ENCODE measurements around the gene MRPL55. TPM values are rescaled to one million over a fixed set of nuclear protein-coding genes. Genes with fewer than 3 reads are reported as not detected.

The MRPL55 gene
- total RNA-seq, 4 donors from 2014 or later: 64.7 to 123 (median 74.2) TPM

- Histone ChIP-seq H3K4me3 (no peak overlapping the region), H3K4me1 (peaks cover 78 to 81% of the 10 kb centered on the region in 2 donors), H3K27ac (peak overlapping the region; percentile 34 to 93 (median 46)), H3K36me3 (no peaks in the 10 kb centered on the region), H3K27me3 (no peaks in the 10 kb centered on the region), H3K9me3 (peaks cover 0 to 6% (median 0%) of the 10 kb centered on the region in 3 donors)
- TF ChIP-seq, protein P1, sequence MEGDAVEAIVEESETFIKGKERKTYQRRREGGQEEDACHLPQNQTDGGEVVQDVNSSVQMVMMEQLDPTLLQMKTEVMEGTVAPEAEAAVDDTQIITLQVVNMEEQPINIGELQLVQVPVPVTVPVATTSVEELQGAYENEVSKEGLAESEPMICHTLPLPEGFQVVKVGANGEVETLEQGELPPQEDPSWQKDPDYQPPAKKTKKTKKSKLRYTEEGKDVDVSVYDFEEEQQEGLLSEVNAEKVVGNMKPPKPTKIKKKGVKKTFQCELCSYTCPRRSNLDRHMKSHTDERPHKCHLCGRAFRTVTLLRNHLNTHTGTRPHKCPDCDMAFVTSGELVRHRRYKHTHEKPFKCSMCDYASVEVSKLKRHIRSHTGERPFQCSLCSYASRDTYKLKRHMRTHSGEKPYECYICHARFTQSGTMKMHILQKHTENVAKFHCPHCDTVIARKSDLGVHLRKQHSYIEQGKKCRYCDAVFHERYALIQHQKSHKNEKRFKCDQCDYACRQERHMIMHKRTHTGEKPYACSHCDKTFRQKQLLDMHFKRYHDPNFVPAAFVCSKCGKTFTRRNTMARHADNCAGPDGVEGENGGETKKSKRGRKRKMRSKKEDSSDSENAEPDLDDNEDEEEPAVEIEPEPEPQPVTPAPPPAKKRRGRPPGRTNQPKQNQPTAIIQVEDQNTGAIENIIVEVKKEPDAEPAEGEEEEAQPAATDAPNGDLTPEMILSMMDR (IDR thresholded peaks at IDR 0.05 in 4 of 5, conservative IDR thresholded peaks at IDR 0.05 in 1 of 5): no peak
- TF ChIP-seq POLR2A (IDR thresholded peaks at IDR 0.05): no peak
- ATAC-seq (no peak), DNase-seq (peak in 1 of 2 donors; percentile 31)
- in situ Hi-C loops (cut with MboI; ENCODE audit: low sequenced_read_pairs in 4 of 4): loop anchor here in 1 of 4 donors (25.0 kb wide), 1 partner anchor 327 kb away; no protein-coding TSS in a partner anchor
- intact Hi-C loops (cut with DNase I; ENCODE audit: low total_unique reads): loop anchor here (10.0 kb wide), 4 partner anchors 145 to 1535 kb away; partner anchors contain the start of genes COQ8A, TAF5L, URB2 and WNT9A
Observed at GRCh38 chr1:228089519-228090380, 19.3 kb downstream of the MRPL55 start.

DNA sequence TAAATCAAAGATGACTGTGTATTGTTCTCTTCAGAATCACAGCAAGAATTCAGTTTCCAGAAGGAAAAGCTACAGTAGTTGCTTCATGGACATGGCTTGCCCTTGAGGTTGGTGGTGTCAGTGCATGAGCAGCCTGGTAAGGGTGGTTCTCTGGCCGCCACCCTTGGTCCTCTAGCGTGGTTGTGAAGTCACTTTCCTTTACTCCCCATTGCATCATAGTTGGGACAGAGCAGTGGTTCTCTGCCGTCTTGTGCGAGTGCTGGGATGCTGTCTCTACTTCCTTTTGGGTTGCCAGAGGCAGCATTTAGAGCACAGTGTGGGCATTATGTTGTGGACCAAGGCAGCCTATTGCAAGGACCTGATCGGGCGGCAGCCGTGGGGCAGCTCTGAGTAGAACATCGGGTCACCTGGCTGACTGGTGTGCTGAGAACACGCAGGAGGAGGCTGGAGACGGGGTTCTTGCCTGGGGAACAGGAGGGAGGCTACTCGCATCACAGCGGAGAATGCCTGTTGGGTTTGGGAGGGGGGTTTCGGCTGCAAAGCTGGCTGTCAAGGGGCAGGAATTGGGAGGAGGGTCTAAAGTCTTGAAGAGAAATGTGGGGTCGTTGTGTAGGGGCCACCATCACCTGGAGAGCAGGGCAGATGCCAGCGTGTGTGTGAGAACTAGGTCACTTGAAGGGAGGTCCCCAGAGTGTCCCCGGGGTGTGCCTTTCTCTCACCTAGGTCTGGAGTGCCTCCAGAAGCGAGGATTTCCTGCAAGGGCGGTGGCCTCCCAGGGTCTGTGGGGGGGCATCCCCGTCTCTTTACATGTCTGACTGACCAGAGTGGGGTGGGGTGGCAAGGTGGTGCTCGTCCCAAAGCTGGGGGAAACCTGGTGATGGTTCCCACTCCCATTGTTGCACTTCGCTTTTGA is 20.3 kb downstream of the MRPL55 start:
- DNase-seq (peak in 1 of 2 donors; percentile 10), ATAC-seq (peak in 1 of 2 donors; percentile 11)
- Histone ChIP-seq H3K4me1 (peaks cover 87 to 89% of the 10 kb centered on the region in 2 donors), H3K27ac (peak overlapping the region in 3 of 4 donors; percentile 26 to 93 (median 43)), H3K36me3 (no peaks in the 10 kb centered on the region), H3K27me3 (no peaks in the 10 kb centered on the region), H3K9me3 (no peaks in the 10 kb centered on the region), H3K4me3 (no peak overlapping the region)
- intact Hi-C loops (cut with DNase I; ENCODE audit: low total_unique reads): loop anchor here (10.0 kb wide), 4 partner anchors 144 to 1536 kb away; partner anchors contain the start of genes COQ8A, TAF5L, URB2 and WNT9A
- TF ChIP-seq POLR2A (IDR thresholded peaks at IDR 0.05): no peak
- TF ChIP-seq, protein P1 (IDR thresholded peaks at IDR 0.05 in 4 of 5, conservative IDR thresholded peaks at IDR 0.05 in 1 of 5): no peak
- in situ Hi-C loops (cut with MboI; ENCODE audit: low sequenced_read_pairs in 4 of 4): loop anchor here in 1 of 4 donors (25.0 kb wide), 1 partner anchor 327 kb away; no protein-coding TSS in a partner anchor

DNA sequence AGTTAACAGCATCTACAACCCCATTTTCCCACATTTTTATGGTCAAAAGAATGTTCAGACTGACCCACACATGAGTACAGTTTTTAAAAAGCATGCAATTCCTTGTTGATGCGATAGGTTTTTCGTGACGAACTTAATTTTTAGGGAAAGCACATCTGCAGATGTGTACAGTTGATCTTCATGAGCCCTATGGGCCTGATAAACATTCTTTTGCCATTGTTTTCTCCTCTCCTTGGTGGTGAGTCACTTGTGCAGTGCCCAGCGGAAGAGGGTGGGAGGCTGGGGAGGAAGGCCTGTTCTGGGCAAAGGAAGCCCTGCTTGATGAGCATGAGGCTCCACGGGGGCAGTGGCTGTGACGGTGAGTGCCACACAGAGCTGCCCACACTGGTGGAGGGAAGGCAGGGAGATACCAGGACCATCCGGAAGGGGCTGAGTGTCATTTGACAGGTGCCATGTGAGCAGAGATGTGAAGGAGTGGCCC is 21.3 kb downstream of the MRPL55 start:
- intact Hi-C loops (cut with DNase I; ENCODE audit: low total_unique reads) (loop anchor here (10.0 kb wide), 4 partner anchors 143 to 1537 kb away; partner anchors contain the start of genes COQ8A, TAF5L, URB2 and WNT9A), in situ Hi-C loops (cut with MboI; ENCODE audit: low sequenced_read_pairs in 4 of 4) (loop anchor here in 1 of 4 donors (25.0 kb wide), 1 partner anchor 326 kb away; no protein-coding TSS in a partner anchor)
- Histone ChIP-seq H3K9me3 (no peaks in the 10 kb centered on the region), H3K27me3 (no peaks in the 10 kb centered on the region), H3K4me3 (peak overlapping the region in 1 of 4 donors; percentile 20), H3K36me3 (no peaks in the 10 kb centered on the region), H3K4me1 (peaks cover 88 to 89% of the 10 kb centered on the region in 2 donors), H3K27ac (peak overlapping the region; percentile 35 to 93 (median 46))
- ATAC-seq (no peak), DNase-seq (no peak)
- TF ChIP-seq, protein P1 (IDR thresholded peaks at IDR 0.05 in 4 of 5, conservative IDR thresholded peaks at IDR 0.05 in 1 of 5): peak in 1 of 5 experiments; percentile 7
- TF ChIP-seq POLR2A (IDR thresholded peaks at IDR 0.05): no peak
